H9 (cell line): ENCODE results near the gene DUSP7. TPM values are rescaled to one million over a fixed set of nuclear protein-coding genes. Genes with fewer than 3 reads are reported as not detected.

Experiments used
- DNase-seq: peaks from one replicate; pipeline ENCODE4 v3.0.0-alpha.2; 2017
- H2AFZ ChIP-seq: one replicate; pipeline ENCODE4 v1.6.1; 2013; ENCODE audit warnings: mild to moderate bottlenecking, low read length, control low read depth, moderate library complexity
- H2AK5ac ChIP-seq: 2 replicates; pipeline ENCODE4 v1.6.1; 2013; ENCODE audit warnings: low read length, control low read depth, mixed read lengths; ENCODE audit not compliant: insufficient read length
- H2BK120ac ChIP-seq: one replicate; pipeline ENCODE4 v1.6.1; 2013; ENCODE audit warnings: low read depth, mild to moderate bottlenecking, low read length, control low read depth, inconsistent platforms; ENCODE audit not compliant: poor library complexity, severe bottlenecking
- H2BK12ac ChIP-seq: 2 replicates; pipeline ENCODE4 v1.6.1; 2013; ENCODE audit warnings: low read length, control low read depth, mixed read lengths, low read depth; ENCODE audit not compliant: insufficient read length
- H2BK15ac ChIP-seq: 2 replicates; pipeline ENCODE4 v1.6.1; 2013; ENCODE audit warnings: low read depth, low read length, control low read depth
- H2BK20ac ChIP-seq: one replicate; pipeline ENCODE4 v1.6.1; 2013; ENCODE audit warnings: low read depth, mild to moderate bottlenecking, low read length, control low read depth, inconsistent platforms; ENCODE audit not compliant: poor library complexity, severe bottlenecking
- H2BK5ac ChIP-seq: 2 replicates; pipeline ENCODE4 v1.6.1; 2013; ENCODE audit warnings: low read length, control low read depth, mixed read lengths; ENCODE audit not compliant: insufficient read length
- H3K14ac ChIP-seq: 2 replicates; pipeline ENCODE4 v1.6.1; 2013; ENCODE audit warnings: low read length, control low read depth; ENCODE audit not compliant: insufficient read depth
- H3K18ac ChIP-seq: 2 replicates; pipeline ENCODE4 v1.6.1; 2013; ENCODE audit warnings: low read depth, mild to moderate bottlenecking, mixed read lengths, low read length, control low read depth; ENCODE audit not compliant: insufficient read length
- H3K23ac ChIP-seq: 2 replicates; pipeline ENCODE4 v1.6.1; 2013; ENCODE audit warnings: low read length, control low read depth, mixed read lengths, low read depth; ENCODE audit not compliant: insufficient read length
- H3K23me2 ChIP-seq: 2 replicates; pipeline ENCODE4 v1.6.1; 2013; ENCODE audit warnings: low read depth, mild to moderate bottlenecking, mixed read lengths, low read length, control low read depth; ENCODE audit not compliant: insufficient read length, poor library complexity, severe bottlenecking
- H3K27ac ChIP-seq: 2 replicates; pipeline ENCODE4 v1.5.1; 2013; ENCODE audit warnings: low read length, control low read depth, mixed read lengths, low read depth; ENCODE audit not compliant: insufficient read length
- H3K27me3 ChIP-seq: 2 replicates; pipeline ENCODE4 v1.6.1; 2013; ENCODE audit warnings: low read length, control low read depth, inconsistent platforms; ENCODE audit not compliant: insufficient read depth
- H3K4ac ChIP-seq: 2 replicates; pipeline ENCODE4 v1.6.1; 2013; ENCODE audit warnings: low read depth, mild to moderate bottlenecking, control low read depth, inconsistent platforms, low read length, moderate library complexity
- H3K4me1 ChIP-seq: 2 replicates; pipeline ENCODE4 v1.6.1; 2013; ENCODE audit warnings: low read length, control low read depth, inconsistent platforms; ENCODE audit not compliant: insufficient read depth
- H3K4me2 ChIP-seq: 2 replicates; pipeline ENCODE4 v1.6.1; 2013; ENCODE audit warnings: low read length, control low read depth, mixed read lengths; ENCODE audit not compliant: insufficient read length, insufficient read depth
- H3K56ac ChIP-seq: 2 replicates; pipeline ENCODE4 v1.6.1; 2013; ENCODE audit warnings: low read depth, mild to moderate bottlenecking, mixed read lengths, low read length, control low read depth; ENCODE audit not compliant: insufficient read length
- H3K79me1 ChIP-seq: 2 replicates; pipeline ENCODE4 v1.6.1; 2013; ENCODE audit warnings: low read depth, mild to moderate bottlenecking, moderate library complexity, low read length, control low read depth, inconsistent platforms; ENCODE audit not compliant: insufficient read depth, poor library complexity, severe bottlenecking
- H3K79me2 ChIP-seq: 2 replicates; pipeline ENCODE4 v1.6.1; 2013; ENCODE audit warnings: low read length, control low read depth, inconsistent platforms; ENCODE audit not compliant: insufficient read depth
- H3K9ac ChIP-seq: 2 replicates; pipeline ENCODE4 v1.6.1; 2013; ENCODE audit warnings: low read length, control low read depth, mixed read lengths; ENCODE audit not compliant: insufficient read length; ENCODE audit errors: extremely low read depth
- H3K9me3 ChIP-seq: one replicate; pipeline ENCODE4 v1.6.1; 2013; ENCODE audit warnings: low read depth, low read length, inconsistent platforms; ENCODE audit not compliant: control insufficient read depth
- H3T11ph ChIP-seq: one replicate; pipeline ENCODE4 v1.6.1; 2013; ENCODE audit warnings: mild to moderate bottlenecking, low read length, control low read depth, inconsistent platforms
- H4K20me1 ChIP-seq: one replicate; pipeline ENCODE4 v1.6.1; 2013; ENCODE audit not compliant: control insufficient read depth, insufficient read length, insufficient read depth
- H4K5ac ChIP-seq: 2 replicates; pipeline ENCODE4 v1.6.1; 2013; ENCODE audit warnings: low read depth, mild to moderate bottlenecking, mixed read lengths, low read length, control low read depth; ENCODE audit not compliant: insufficient read length
- H4K8ac ChIP-seq: replicated peaks from 2 replicates; pipeline ENCODE4 v1.6.1; 2013; ENCODE audit warnings: low read length, control low read depth, mixed read lengths, low read depth; ENCODE audit not compliant: insufficient read length
- H4K91ac ChIP-seq: 2 replicates; pipeline ENCODE4 v1.6.1; 2013; ENCODE audit warnings: low read depth, mild to moderate bottlenecking, moderate library complexity, mixed read lengths, low read length, control low read depth; ENCODE audit not compliant: insufficient read length
- H3K27ac Mint-ChIP-seq, 3 experiments: 2 replicates in 2 of 3; 3 replicates in 1 of 3; pipeline ENCODE4 v1.8.0; 2020 to 2021; ENCODE audit warnings: mixed read lengths in 3 of 3, mild to moderate bottlenecking in 1 of 3, moderate library complexity in 1 of 3
- H3K27me3 Mint-ChIP-seq: 2 replicates; pipeline ENCODE4 v1.8.0; 2021; ENCODE audit warnings: low read depth, mild to moderate bottlenecking, moderate library complexity, mixed read lengths
- H3K36me3 Mint-ChIP-seq, 3 experiments: 2 replicates in 2 of 3; 3 replicates in 1 of 3; pipeline ENCODE4 v1.8.0; 2020 to 2021; ENCODE audit warnings: low read depth in 3 of 3, mixed read lengths in 3 of 3; ENCODE audit not compliant: insufficient read depth in 1 of 3
- H3K4me1 Mint-ChIP-seq, 2 experiments: 2 replicates each; pipeline ENCODE4 v1.8.0; 2020; ENCODE audit warnings: mixed read lengths in 2 of 2
- H3K4me3 Mint-ChIP-seq, 2 experiments: 2 replicates in 1 of 2; 3 replicates in 1 of 2; pipeline ENCODE4 v1.8.0; 2020 to 2021; ENCODE audit warnings: mild to moderate bottlenecking in 2 of 2, mixed read lengths in 2 of 2, moderate library complexity in 1 of 2
- H3K9me3 Mint-ChIP-seq, 2 experiments: 2 replicates in 1 of 2; 3 replicates in 1 of 2; pipeline ENCODE4 v1.8.0; 2020; ENCODE audit warnings: mild to moderate bottlenecking in 2 of 2, mixed read lengths in 2 of 2, moderate library complexity in 1 of 2
- CTCF ChIP-seq: fragments of 200-600 bp; sonication (generic); conservative IDR thresholded peaks from 3 replicates; pipeline ENCODE4 v1.8.0; 2021; ENCODE audit warnings: antibody characterized with exemption, mild to moderate bottlenecking
- whole genome bisulfite sequencing: extraction: QIAGEN DNeasy Blood & Tissue Kit; methylation state at CpG from one replicate; pipeline ENCODE4 v1.1.7; 2013; ENCODE audit warnings: missing lambda C conversion rate, low lambda C conversion rate, mixed read lengths; ENCODE audit not compliant: insufficient read length; ENCODE audit errors: extremely low coverage; 5-methylcytosine and 5-hydroxymethylcytosine counted together
- total RNA-seq: library from RNA; stranded (reverse); gene quantifications from 2 replicates; pipeline ENCODE4 v1.2.1, GENCODE V29; 2021

DUSP7 gene
- total RNA-seq, 1 experiment from 2014 or later = 24.0 TPM

DNA sequence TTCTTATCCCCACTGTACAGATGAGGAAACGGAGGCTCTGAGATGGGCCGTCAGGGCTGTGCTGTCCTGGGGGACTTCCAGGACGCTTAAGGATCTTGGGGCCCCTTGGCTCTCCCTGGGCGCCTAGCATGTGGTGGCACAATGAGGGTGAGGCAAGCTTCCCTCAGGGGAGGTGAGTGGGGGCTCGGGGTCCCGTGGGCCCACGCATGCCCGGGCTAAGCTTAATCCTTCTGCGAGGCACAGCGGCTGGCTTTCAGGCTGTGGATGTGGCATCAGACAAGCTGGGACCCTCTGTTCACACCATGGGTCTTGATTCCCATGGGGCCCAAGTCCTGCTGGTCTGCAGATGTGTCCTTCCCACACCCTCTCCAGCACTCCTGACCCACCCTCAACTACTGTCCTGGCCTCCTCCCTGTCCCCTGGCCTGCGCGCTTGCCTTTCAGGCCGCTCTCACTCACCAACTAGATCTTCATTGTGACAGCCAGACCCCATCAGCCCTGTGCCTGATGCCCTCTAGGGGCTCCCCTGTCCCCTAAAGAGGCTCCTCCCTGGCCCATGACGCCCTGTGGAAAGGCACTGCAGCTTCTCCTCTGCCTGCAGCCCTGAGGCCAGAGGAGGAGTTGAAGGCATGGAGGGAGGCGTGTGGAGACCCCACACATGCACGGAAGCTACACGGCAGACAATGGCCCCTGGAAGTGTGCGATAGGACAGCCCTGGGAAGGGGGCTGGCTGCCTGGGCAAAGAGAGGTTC is 11.3 kb downstream of the DUSP7 start:
- Histone ChIP-seq H2BK12ac (no peak overlapping the region), H3K4me2 (no peak overlapping the region), H3K27me3 (no peaks in the 10 kb centered on the region), H4K20me1 (no peaks in the 10 kb centered on the region), H3K27ac (no peak overlapping the region), H2AK5ac (no peak overlapping the region), H3K9me3 (no peaks in the 10 kb centered on the region), H3K79me2 (no peaks in the 10 kb centered on the region), H2BK5ac (no peak overlapping the region), H2BK20ac (no peak overlapping the region), H2BK120ac (no peak overlapping the region), H3T11ph (no peak overlapping the region), H3K18ac (peak overlapping the region; percentile 1), H3K14ac (peak overlapping the region; percentile 16; the same call in 1 of the 2 replicates), H3K4me1 (no peaks in the 10 kb centered on the region; the same call in 1 of the 2 replicates), H4K8ac (no peak overlapping the region), H4K5ac (no peak overlapping the region), H2BK15ac (no peak overlapping the region), H3K56ac (no peak overlapping the region), H3K4ac (no peak overlapping the region), H3K23me2 (no peaks in the 10 kb centered on the region), H2AFZ (no peak overlapping the region), H3K79me1 (no peaks in the 10 kb centered on the region), H3K9ac (no peak overlapping the region), H3K23ac (no peak overlapping the region), H4K91ac (no peak overlapping the region)
- H3K27me3 Mint-ChIP-seq = peaks cover 2% of the 10 kb centered on the region
- peak; percentile 43; the same call in 2 of the 3 replicates for TF ChIP-seq CTCF
- no peaks in the 10 kb centered on the region; a peak in 1 of 5 replicates for H3K9me3 Mint-ChIP-seq
- H3K36me3 Mint-ChIP-seq = peaks cover 2 to 12% (median 10%) of the 10 kb centered on the region in 3 experiments; a peak in 6 of 7 replicates
- no peak overlapping the region for H3K4me3 Mint-ChIP-seq
- H3K27ac Mint-ChIP-seq = peak overlapping the region; percentile 63 to 95 (median 64); a peak in 5 of 7 replicates
- DNase-seq = peak; percentile 65
- WGBS = no CpG with 5 or more reads among the region's 18 CpGs
- peaks cover 15 to 25% of the 10 kb centered on the region in 2 experiments for H3K4me1 Mint-ChIP-seq
